Measurements from ENCODE around the gene ESCO1. TPM values are rescaled to one million over a fixed set of nuclear protein-coding genes. Genes with fewer than 3 reads are reported as not detected.

ESCO1 gene
- total and polyA plus RNA-seq, 2 experiments from 2014 or later = 50.4 to 56.8 TPM

- peak overlapping the region; percentile 98 for H3K4me3 Mint-ChIP-seq
- no peak for ATAC-seq
- TF ChIP-seq EZH2 (IDR thresholded peaks at IDR 0.05; ENCODE audit: low read depth, unreplicated experiment) = no peak
- no peak for TF ChIP-seq ZNF462 (CRISPR knock-in tag; IDR thresholded peaks at IDR 0.05)
- no peak for TF ChIP-seq NANOG (IDR thresholded peaks at IDR 0.05; ENCODE audit: borderline replicate concordance)
- no peak for TF ChIP-seq ZNF114 (CRISPR knock-in tag; IDR thresholded peaks at IDR 0.05)
- no peak for TF ChIP-seq CREB1 (CRISPR knock-in tag; IDR thresholded peaks at IDR 0.05; ENCODE audit: low read depth)
- TF ChIP-seq REST (IDR thresholded peaks at IDR 0.05; ENCODE audit: unreplicated experiment) = no peak
- no peak for TF ChIP-seq EZH2phosphoT487 (IDR thresholded peaks at IDR 0.05; ENCODE audit: unreplicated experiment)
- TF ChIP-seq ZNF331 (CRISPR knock-in tag; IDR thresholded peaks at IDR 0.05; ENCODE audit: low read depth) = no peak
- no peak for TF ChIP-seq POLR2AphosphoS5 (IDR thresholded peaks at IDR 0.05; ENCODE audit: low read depth)
- TF ChIP-seq CTCF (conservative IDR thresholded peaks at IDR 0.05; ENCODE audit: low read depth in 2 of 2) = no peak
- no peak for TF ChIP-seq JUNB (IDR thresholded peaks at IDR 0.05; ENCODE audit: unreplicated experiment)
- TF ChIP-seq ETS1 (IDR thresholded peaks at IDR 0.05) = no peak
- TF ChIP-seq STAT1 (IDR thresholded peaks at IDR 0.05; ENCODE audit: unreplicated experiment) = no peak
- Histone ChIP-seq H3F3A (replicated peaks; ENCODE audit: low read depth) (peaks cover 21% of the 10 kb centered on the region), H2AFZ (peak overlapping the region; percentile 94; the same call in 1 of the 2 replicates), H3K27me3 (ENCODE audit: insufficient read depth) (no peaks in the 10 kb centered on the region), H3K4me2 (peak overlapping the region; percentile 96), H3K4me3 (peak overlapping the region; percentile 99), H3K27ac (ENCODE audit: low read depth) (peak overlapping the region; percentile 100), H4K20me1 (replicated peaks; ENCODE audit: insufficient read depth) (peaks cover 4% of the 10 kb centered on the region), H3K4me1 (ENCODE audit: insufficient read depth) (peaks cover 9% of the 10 kb centered on the region; the same call in 1 of the 2 replicates), H3K79me2 (replicated peaks; ENCODE audit: insufficient read depth) (peaks cover 59% of the 10 kb centered on the region), H3K36me3 (ENCODE audit: insufficient read depth) (no peaks in the 10 kb centered on the region), H3K9me2 (ENCODE audit: insufficient read depth) (no peaks in the 10 kb centered on the region)
- H3K9me3 Mint-ChIP-seq = peaks cover 8% of the 10 kb centered on the region
- H3K27ac Mint-ChIP-seq = peak overlapping the region; percentile 95
- H3K27me3 Mint-ChIP-seq (ENCODE audit: insufficient read depth, low read depth, poor library complexity) = peaks cover 12% of the 10 kb centered on the region
- H3K4me1 Mint-ChIP-seq = peaks cover 6% of the 10 kb centered on the region
- peaks cover 21% of the 10 kb centered on the region for H3K36me3 Mint-ChIP-seq (ENCODE audit: low read depth)
- DNase-seq (ENCODE audit: low spot score) = no peak
Measured at GRCh38 chr18:21598726-21599584, 1.5 kb downstream of the ESCO1 start.

Data from GM23338 (cell line).